OCI-LY7 (cell line): Measurements from ENCODE around the gene H2BW1.

ENCODE experiments used
- CTCF ChIP-seq: fragments of 200-600 bp; sonication (generic); conservative IDR thresholded peaks from 2 replicates; pipeline ENCODE4 v1.5.1; 2014; ENCODE audit warnings: mild to moderate bottlenecking, antibody characterized with exemption, low read length, moderate library complexity, mixed read lengths
- EZH2phosphoT487 ChIP-seq: fragments of 200-600 bp; sonication (generic); IDR thresholded peaks from 2 replicates; pipeline ENCODE4 v1.6.1; 2018; ENCODE audit warnings: low read depth, borderline replicate concordance, mild to moderate bottlenecking, mixed run types, antibody characterized with exemption, low read length, moderate library complexity, mixed read lengths

- TF ChIP-seq EZH2phosphoT487 (no peak), CTCF (no peak)
These were observed 26.4 kb upstream of the H2BW1 start, which contains the start of gene H2BW2 for GRCh38 chrX:104039689-104040505.
